Activated T-helper 1 cell treated with anti-CD3 and anti-CD28 coated beads, Interleukin-2, amount 50 U/mL, for 16 hours (primary cell): ENCODE data around the gene RIPPLY2.
"Not testable (repeated sequence)": the region's sequence is repeated elsewhere in the genome, so short reads cannot be mapped to it uniquely, and the experiment has no call there.

ENCODE experiments used
- DNase-seq, 2 donors: peaks; one replicate each; pipeline ENCODE4 v3.0.0-alpha.2; 2020; ENCODE audit warnings: low read depth in 1 of 2, low spot score in 1 of 2

RIPPLY2 gene

GRCh38 chr6:83853178-83854000 is at the start of gene RIPPLY2:
Gene RIPPLY2 (plus strand): TSS chr6:83853360. CDS start chr6:83853417, 57 bp downstream.
- no peak for DNase-seq

- not testable (repeated sequence) for DNase-seq
Observed at GRCh38 chr6:83803492-83803891, 49.7 kb upstream of the RIPPLY2 start.

GRCh38 chr6:83804886-83805285 is 48.3 kb upstream of the RIPPLY2 start:
- DNase-seq: no peak

- no peak for DNase-seq
Observed at GRCh38 chr6:83808005-83808404, 45.2 kb upstream of the RIPPLY2 start.

- DNase-seq: no peak
Observed at GRCh38 chr6:83808926-83809325, 44.2 kb upstream of the RIPPLY2 start.

- DNase-seq: no peak
Observed at GRCh38 chr6:83812595-83812994, 40.6 kb upstream of the RIPPLY2 start.

- no peak for DNase-seq
Observed at GRCh38 chr6:83815631-83816272, 37.4 kb upstream of the RIPPLY2 start.

- no peak for DNase-seq
Observed at GRCh38 chr6:83822629-83823169, 30.5 kb upstream of the RIPPLY2 start.

GRCh38 chr6:83824388-83824801 is 28.8 kb upstream of the RIPPLY2 start:
- DNase-seq: no peak

GRCh38 chr6:83824831-83825230 is 28.3 kb upstream of the RIPPLY2 start:
- DNase-seq: no peak

- no peak for DNase-seq
Observed at GRCh38 chr6:83827050-83827449, 26.1 kb upstream of the RIPPLY2 start.

GRCh38 chr6:83838727-83839126 is 14.4 kb upstream of the RIPPLY2 start:
- DNase-seq: no peak

GRCh38 chr6:83844170-83844569 is 9.0 kb upstream of the RIPPLY2 start:
- DNase-seq: no peak

GRCh38 chr6:83846291-83846690 is 6.9 kb upstream of the RIPPLY2 start:
- no peak for DNase-seq

GRCh38 chr6:83847179-83847578 is 6.0 kb upstream of the RIPPLY2 start:
- DNase-seq: no peak

- no peak for DNase-seq
Observed at GRCh38 chr6:83849127-83849526, 4.0 kb upstream of the RIPPLY2 start.

GRCh38 chr6:83849610-83850009 is 3.5 kb upstream of the RIPPLY2 start:
- DNase-seq: no peak

- no peak for DNase-seq
Observed at GRCh38 chr6:83852528-83853177, 507 bp upstream of the RIPPLY2 start.

GRCh38 chr6:83854001-83854501 is 891 bp downstream of the RIPPLY2 start:
- DNase-seq: no peak

GRCh38 chr6:83854766-83855165 is 1.6 kb downstream of the RIPPLY2 start:
- DNase-seq: no peak
